Activated T-cell treated with anti-CD3 and anti-CD28 coated beads, Interleukin-2, amount 50 U/mL, for 4 hours (primary cell): Measurements from ENCODE around the gene MYO3B. TPM values are rescaled to one million over a fixed set of nuclear protein-coding genes. Genes with fewer than 3 reads are reported as not detected.

Experiments used
- ATAC-seq, 2 donors: fragments of 200-7000 bp; cut with Tn5 transposase; one replicate each; pipeline ENCODE4 v1.10.0; 2021
- DNase-seq: peaks from one replicate; pipeline ENCODE4 v3.0.0-alpha.2; 2020
- H3K27me3 Mint-ChIP-seq: one replicate; pipeline ENCODE4 v1.8.0; 2021; ENCODE audit warnings: low read depth, mixed read lengths
- H3K36me3 Mint-ChIP-seq: one replicate; pipeline ENCODE4 v1.8.0; 2022; ENCODE audit warnings: mixed read lengths; ENCODE audit not compliant: insufficient read depth
- H3K4me1 Mint-ChIP-seq: one replicate; pipeline ENCODE4 v1.8.0; 2021; ENCODE audit warnings: low read depth, mixed read lengths
- H3K4me3 Mint-ChIP-seq: one replicate; pipeline ENCODE4 v1.8.0; 2021; ENCODE audit warnings: mild to moderate bottlenecking, moderate library complexity, mixed read lengths
- H3K9me3 Mint-ChIP-seq: one replicate; pipeline ENCODE4 v1.8.0; 2021; ENCODE audit warnings: mixed read lengths
- total RNA-seq, 3 donors: library from RNA; stranded (reverse); gene quantifications; one replicate each; pipeline ENCODE4 v1.2.1, GENCODE V29; 2021

The MYO3B gene
- total RNA-seq, 3 donors from 2014 or later: 0.08 TPM

DNA sequence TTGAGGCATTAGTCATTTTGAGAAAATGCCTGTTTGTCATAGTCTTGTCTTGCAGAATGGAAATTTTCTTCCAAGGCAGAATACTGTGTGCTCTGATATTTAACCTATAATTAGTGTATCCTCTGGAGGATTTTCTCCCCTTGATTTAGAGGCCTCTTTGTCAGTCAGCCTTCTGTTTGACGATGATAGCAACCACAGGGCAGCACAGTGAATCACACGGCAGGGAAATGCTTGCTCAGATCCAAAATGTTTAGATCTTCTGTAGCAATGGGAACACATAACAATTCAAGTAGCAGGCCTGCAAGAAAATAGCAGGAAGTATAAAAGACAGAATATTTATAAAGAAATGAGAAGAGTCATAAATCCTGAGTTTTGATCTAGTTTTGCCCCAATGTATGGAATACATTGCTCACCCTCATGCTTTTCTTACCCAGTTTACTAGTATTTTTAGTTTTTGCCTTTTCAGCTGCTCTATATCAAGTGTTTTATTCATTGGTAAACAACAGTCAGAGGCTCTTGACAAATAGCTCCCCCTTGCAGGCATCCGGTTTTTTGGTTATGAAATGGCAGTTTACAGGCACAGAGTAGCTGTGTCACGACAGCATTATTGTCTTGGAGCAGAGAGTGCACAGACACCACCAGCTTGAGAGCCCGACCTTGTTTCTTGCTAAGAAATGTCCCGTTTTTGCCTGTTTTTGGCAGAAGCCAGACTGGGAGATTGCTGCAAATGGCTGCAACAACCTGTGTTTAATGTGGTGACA lies 185.1 kb downstream of the MYO3B start:
- no peak for DNase-seq
- peaks cover 17% of the 10 kb centered on the region for H3K27me3 Mint-ChIP-seq
- H3K4me3 Mint-ChIP-seq: no peak overlapping the region

DNA sequence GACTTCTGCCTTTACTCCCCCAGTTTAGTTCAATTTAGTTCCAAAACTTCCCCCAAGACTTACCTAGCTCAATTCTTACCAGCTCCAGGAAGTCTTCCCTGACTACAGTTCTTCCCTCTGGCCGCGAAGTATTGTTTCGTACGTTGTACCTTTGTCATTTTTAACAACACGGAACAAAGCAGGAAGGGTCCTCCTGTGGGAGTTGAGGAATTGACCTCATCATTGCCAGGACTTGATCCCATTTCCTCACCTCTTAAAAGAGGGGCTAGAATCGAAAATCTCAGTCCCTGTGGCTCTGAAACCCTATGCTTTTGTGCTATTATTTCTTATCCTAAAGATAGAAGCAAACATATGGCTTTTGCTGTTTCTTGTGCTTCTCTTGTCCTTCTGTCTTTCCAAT lies 187.1 kb downstream of the MYO3B start:
- H3K9me3 Mint-ChIP-seq: no peaks in the 10 kb centered on the region
- H3K36me3 Mint-ChIP-seq: no peaks in the 10 kb centered on the region
- H3K4me1 Mint-ChIP-seq: peaks cover 24% of the 10 kb centered on the region
- DNase-seq (no peak), ATAC-seq (no peak)
- H3K27me3 Mint-ChIP-seq: peaks cover 28% of the 10 kb centered on the region
- no peak overlapping the region for H3K4me3 Mint-ChIP-seq

More for the DNA sequence above, 185.1 kb downstream of the MYO3B start:
- no peaks in the 10 kb centered on the region for H3K9me3 Mint-ChIP-seq
- peaks cover 14% of the 10 kb centered on the region for H3K4me1 Mint-ChIP-seq
- ATAC-seq: peak; percentile 72 to 77
- H3K36me3 Mint-ChIP-seq: no peaks in the 10 kb centered on the region

DNA sequence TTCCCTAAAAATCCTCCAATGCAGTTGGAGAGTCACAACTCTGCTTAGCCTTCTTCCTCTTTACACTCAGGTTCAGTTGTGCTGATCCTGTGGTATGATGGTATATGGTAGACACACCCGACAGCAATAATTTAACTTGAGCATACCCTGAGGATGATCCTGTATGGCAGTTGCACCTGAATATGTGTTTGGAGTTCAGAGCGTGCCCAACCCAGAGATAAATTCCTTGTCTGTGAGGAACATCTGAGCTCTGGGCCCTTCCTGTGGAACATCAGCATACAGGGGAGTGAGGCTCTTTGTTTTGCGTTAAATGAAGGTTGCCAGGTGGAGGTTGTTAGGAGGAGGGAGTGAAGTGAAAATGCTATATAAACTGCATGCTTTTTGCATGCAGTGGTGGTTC lies 187.7 kb downstream of the MYO3B start:
- Mint-ChIP-seq H3K27me3 (peaks cover 33% of the 10 kb centered on the region), H3K4me3 (no peak overlapping the region), H3K9me3 (no peaks in the 10 kb centered on the region), H3K36me3 (no peaks in the 10 kb centered on the region), H3K4me1 (peaks cover 25% of the 10 kb centered on the region)
- ATAC-seq (no peak), DNase-seq (no peak)

DNA sequence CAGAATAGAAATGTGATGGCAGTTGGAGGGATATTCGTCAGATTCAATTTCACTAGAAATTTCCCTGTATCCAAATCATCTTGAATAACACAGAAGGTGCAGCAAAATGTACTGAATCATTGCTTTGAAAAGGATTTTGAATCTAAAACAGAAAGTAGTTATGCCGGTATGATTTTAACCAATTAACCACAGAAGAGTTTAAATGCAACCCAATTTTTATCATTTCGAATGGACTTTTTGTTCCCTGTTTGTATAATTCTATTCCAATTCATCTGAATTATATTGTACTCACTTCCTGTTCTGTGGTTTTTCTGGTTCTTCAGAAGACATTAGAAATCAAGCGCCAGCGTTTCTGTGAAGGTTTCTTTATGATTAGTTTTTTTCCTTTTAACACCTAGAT lies 190.4 kb downstream of the MYO3B start:
- DNase-seq (no peak), ATAC-seq (peak; percentile 70 to 83)
- Mint-ChIP-seq H3K9me3 (no peaks in the 10 kb centered on the region), H3K27me3 (peaks cover 31% of the 10 kb centered on the region), H3K4me1 (peaks cover 18% of the 10 kb centered on the region), H3K36me3 (no peaks in the 10 kb centered on the region), H3K4me3 (no peak overlapping the region)

DNA sequence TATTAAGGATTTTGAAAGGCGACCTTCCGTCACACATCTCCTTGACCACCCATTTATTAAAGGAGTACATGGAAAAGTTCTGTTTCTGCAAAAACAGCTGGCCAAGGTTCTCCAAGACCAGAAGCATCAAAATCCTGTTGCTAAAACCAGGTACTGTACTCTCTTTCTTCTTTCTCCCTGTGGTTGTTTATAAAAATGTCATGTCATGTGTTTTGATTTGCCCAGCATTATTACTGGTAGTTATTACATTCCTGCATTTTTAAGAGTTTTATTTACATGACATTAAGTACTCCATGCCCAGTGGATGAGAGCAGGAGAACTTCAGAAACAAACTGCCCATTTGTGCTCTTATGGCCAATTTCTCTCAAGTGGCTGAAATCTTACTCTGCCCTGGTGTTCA lies 191.3 kb downstream of the MYO3B start:
- peaks cover 18% of the 10 kb centered on the region for H3K4me1 Mint-ChIP-seq
- ATAC-seq (no peak), DNase-seq (no peak)
- no peaks in the 10 kb centered on the region for H3K36me3 Mint-ChIP-seq
- peaks cover 34% of the 10 kb centered on the region for H3K27me3 Mint-ChIP-seq
- H3K9me3 Mint-ChIP-seq: no peaks in the 10 kb centered on the region
- H3K4me3 Mint-ChIP-seq: no peak overlapping the region

DNA sequence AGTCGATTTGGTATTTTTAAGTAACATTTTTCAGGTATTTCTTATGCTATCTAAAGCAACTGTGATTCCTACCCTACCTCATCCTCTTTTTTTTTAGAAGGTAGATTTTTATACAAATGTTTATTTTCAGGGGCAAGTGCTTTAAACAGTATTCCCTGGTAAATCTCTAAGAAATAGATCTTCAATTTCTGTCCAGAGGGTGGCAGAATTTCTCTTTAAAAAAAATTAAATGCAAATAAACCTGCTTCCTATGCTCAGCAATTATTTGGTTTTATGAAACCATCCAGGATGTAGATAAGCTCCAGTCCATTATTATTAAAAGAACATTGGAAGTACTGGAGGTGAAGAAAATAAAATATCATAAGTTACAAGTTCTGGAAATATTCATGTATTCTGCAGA lies 191.9 kb downstream of the MYO3B start:
- Mint-ChIP-seq H3K27me3 (peaks cover 30% of the 10 kb centered on the region), H3K4me3 (no peak overlapping the region), H3K36me3 (no peaks in the 10 kb centered on the region), H3K4me1 (peaks cover 18% of the 10 kb centered on the region), H3K9me3 (no peaks in the 10 kb centered on the region)
- DNase-seq (no peak), ATAC-seq (no peak)

DNA sequence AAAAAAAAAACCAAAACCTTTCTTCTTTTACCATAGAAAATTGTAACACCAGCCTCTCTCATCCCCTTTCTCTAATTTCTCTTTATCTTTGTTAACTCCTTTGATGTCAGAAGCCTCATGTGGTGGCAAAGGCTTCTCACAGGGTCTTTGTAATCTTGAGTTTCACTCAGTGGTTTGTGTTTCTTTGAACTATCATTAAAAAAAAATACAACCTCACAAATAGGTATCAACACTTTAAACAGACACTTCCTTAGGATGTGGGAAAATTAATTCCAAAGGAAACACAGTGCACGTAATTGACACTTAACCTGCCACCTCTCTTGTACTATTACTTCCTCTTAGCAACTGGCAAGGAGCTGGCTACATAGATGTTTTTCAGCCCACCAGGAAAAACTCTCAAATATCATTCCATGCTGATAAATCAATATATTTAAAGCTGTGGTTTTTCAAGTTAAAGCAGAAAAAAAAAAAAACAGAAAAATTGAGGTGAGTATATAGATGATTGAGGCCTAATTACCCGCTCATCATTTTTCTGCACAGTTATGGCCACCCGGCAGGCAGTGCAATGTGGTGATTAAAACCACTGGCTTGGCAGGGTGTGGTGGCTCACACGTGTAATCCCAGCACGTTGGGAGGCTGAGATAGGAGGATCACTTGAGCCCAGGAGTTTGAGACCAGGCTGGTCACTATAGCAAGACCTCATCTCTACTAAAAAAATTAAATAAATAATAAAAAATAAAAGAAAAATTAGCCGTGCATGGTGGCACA lies 193.5 kb downstream of the MYO3B start:
- Mint-ChIP-seq H3K4me3 (no peak overlapping the region), H3K36me3 (no peaks in the 10 kb centered on the region), H3K27me3 (peaks cover 35% of the 10 kb centered on the region), H3K9me3 (no peaks in the 10 kb centered on the region), H3K4me1 (peaks cover 18% of the 10 kb centered on the region)
- DNase-seq (no peak), ATAC-seq (no peak)

DNA sequence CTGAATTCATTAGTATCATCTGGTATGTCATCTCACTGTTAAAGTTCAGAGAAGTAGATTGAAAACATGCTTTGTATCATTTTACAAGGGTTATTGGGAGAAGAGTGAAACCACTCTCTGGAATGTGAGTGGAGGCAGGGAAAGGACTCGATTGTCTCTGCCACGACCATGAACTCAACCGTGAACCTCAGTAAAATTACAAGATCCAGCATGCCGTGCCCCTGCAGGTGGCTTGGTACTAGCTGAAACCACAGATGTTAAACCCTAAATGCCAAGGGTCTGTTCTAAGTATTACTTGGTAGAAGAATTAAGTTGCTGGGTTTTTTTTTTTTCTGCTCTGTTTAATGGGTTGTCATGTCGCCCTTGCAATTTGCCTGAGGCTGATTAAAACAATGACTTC lies 197.2 kb downstream of the MYO3B start:
- DNase-seq: no peak
- Mint-ChIP-seq H3K4me3 (no peak overlapping the region), H3K27me3 (peaks cover 28% of the 10 kb centered on the region), H3K9me3 (no peaks in the 10 kb centered on the region), H3K4me1 (peaks cover 6% of the 10 kb centered on the region), H3K36me3 (no peaks in the 10 kb centered on the region)
- no peak for ATAC-seq

DNA sequence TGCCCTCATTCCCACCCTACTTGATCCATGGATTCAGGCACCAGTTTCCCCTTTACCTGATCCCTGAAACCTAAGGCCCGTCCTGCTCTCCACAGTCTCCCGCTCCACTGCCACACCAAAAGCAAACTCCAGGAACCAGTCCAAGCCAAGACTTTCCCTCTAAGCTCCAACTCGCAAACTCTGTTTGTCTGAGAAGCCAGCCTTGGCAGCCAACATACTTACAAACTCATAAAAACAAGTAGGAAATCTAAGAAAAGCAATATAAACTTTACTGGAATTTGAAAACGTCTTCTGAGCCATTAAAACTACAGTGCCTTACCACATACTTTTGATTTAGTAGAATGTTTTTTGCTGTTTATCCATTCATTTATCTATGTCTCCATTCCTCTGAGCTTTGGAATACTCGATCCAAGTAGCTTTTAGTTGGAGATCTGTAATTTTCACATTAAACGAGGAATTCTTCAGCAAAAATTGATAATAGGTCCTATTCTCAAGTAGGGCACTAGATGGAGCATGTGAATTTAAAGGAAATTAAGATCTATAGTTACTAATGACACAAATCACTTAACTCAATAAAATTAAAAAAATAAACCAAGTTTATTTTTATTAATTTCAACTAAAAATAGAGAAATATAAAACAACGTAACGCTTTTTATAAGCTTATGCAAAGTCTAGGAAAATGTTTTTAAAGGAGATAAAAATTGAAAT lies 199.7 kb downstream of the MYO3B start:
- Mint-ChIP-seq H3K4me1 (no peaks in the 10 kb centered on the region), H3K27me3 (peaks cover 24% of the 10 kb centered on the region), H3K36me3 (no peaks in the 10 kb centered on the region), H3K9me3 (no peaks in the 10 kb centered on the region), H3K4me3 (no peak overlapping the region)
- DNase-seq (no peak), ATAC-seq (no peak)

DNA sequence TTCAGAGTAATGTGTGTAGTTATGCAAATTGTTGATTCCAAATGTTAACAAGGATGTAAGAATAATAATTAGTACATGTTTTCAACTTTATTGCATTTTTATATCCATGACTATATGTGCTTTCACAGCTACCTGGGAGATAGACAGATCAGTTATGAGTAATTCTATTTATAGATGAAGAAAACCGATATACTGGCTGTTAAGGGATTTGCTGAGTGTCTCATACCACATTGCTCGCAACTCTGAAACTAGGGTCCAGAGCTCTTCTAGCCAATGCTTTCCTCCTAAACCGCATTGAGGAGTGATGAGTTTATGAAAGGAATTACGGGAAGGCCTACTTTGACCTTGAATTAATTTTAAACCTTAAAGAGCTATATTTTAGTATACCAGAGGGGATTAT lies 202.3 kb downstream of the MYO3B start:
- H3K4me1 Mint-ChIP-seq: no peaks in the 10 kb centered on the region
- no peaks in the 10 kb centered on the region for H3K36me3 Mint-ChIP-seq
- DNase-seq (no peak), ATAC-seq (no peak)
- no peak overlapping the region for H3K4me3 Mint-ChIP-seq
- peaks cover 21% of the 10 kb centered on the region for H3K27me3 Mint-ChIP-seq
- H3K9me3 Mint-ChIP-seq: no peaks in the 10 kb centered on the region

DNA sequence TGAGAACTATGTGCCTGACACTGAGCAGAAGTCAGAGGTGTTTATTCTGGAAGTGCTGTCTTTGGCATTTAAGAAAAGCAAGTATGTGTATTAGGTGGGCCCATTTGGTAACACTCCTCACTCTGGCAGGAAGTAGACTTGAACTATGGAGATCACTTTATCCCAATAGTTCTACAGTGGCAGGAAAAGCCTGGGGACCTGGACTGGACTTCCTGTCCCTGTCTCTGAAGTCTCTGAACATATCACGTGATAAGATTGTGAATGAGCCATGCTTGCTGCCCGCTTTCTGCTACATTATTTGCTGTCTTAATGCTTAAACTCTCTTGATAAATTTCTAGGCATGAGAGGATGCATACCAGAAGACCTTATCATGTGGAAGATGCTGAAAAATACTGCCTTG lies 203.7 kb downstream of the MYO3B start:
- DNase-seq: no peak
- no peaks in the 10 kb centered on the region for H3K9me3 Mint-ChIP-seq
- H3K4me1 Mint-ChIP-seq: no peaks in the 10 kb centered on the region
- no peak overlapping the region for H3K4me3 Mint-ChIP-seq
- H3K36me3 Mint-ChIP-seq: no peaks in the 10 kb centered on the region
- H3K27me3 Mint-ChIP-seq: peaks cover 21% of the 10 kb centered on the region
- ATAC-seq: no peak

DNA sequence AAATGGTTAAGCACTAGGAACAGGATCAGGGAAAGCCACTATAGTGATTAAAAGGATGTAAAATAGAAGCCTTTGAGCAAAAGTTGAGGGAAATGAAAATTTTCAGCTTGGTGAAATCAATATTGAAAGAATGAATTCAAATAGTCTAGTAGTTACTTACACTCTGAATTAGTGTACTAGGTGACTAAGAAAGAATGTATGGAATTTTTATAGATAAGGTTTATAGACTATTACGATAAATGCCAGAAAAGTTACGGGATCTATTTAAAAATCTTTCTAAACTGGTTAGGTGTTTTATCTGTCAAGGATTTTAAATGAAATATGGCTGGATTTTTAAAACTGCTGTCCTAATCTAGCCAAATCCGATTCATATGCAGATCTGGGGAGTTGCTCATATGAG lies 208.6 kb downstream of the MYO3B start:
- Mint-ChIP-seq H3K36me3 (no peaks in the 10 kb centered on the region), H3K9me3 (no peaks in the 10 kb centered on the region), H3K4me1 (no peaks in the 10 kb centered on the region), H3K27me3 (peaks cover 22% of the 10 kb centered on the region), H3K4me3 (no peak overlapping the region)
- ATAC-seq (no peak), DNase-seq (no peak)

DNA sequence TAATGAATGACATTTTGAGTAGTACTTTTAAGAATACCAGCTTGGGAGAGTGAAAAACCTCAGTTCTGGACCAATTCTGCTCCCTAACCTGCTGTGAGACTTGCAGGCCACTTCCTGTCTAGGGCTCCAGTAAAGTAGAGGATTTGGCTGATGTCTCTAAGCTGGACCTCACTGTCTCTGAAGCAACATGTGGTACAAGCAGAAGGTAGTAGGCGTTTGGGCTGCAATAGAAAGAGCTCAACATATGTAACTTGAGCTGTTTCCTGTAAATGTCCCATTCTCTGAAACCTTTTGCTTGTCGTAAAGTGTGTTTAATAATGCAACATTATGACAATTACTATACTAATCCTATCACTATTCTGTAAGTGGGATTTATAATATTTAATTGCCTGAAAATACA lies 213.1 kb downstream of the MYO3B start:
- no peak overlapping the region for H3K4me3 Mint-ChIP-seq
- H3K27me3 Mint-ChIP-seq: peaks cover 37% of the 10 kb centered on the region

DNA sequence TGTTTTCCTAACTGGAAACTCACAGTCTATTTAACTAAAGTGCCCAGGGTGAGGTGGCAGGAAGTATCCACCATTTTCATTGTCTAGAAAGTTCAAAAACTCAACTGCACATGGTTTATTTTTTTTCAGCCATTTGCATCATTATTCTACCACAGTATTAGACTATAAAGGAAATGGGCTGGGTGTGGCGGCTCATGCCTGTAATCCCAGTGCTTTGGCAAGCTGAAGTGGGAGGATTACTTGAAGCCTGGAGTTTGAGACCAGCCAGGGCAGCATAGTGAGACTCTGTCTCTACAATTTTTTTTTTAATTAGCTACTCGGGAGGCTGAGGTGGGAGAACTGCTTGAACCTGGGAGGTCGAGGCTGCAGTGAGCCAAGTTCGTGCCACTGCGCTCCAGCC lies 213.8 kb downstream of the MYO3B start:
- Mint-ChIP-seq H3K4me3 (no peak overlapping the region), H3K27me3 (peaks cover 38% of the 10 kb centered on the region), H3K4me1 (no peaks in the 10 kb centered on the region), H3K9me3 (no peaks in the 10 kb centered on the region), H3K36me3 (no peaks in the 10 kb centered on the region)
- no peak for DNase-seq
- no peak for ATAC-seq

More for the DNA sequence above, 213.1 kb downstream of the MYO3B start:
- DNase-seq (no peak), ATAC-seq (no peak)
- Mint-ChIP-seq H3K36me3 (no peaks in the 10 kb centered on the region), H3K9me3 (no peaks in the 10 kb centered on the region), H3K4me1 (no peaks in the 10 kb centered on the region)
